ENCODE results near the gene LILRA5.

The LILRA5 gene

DNA sequence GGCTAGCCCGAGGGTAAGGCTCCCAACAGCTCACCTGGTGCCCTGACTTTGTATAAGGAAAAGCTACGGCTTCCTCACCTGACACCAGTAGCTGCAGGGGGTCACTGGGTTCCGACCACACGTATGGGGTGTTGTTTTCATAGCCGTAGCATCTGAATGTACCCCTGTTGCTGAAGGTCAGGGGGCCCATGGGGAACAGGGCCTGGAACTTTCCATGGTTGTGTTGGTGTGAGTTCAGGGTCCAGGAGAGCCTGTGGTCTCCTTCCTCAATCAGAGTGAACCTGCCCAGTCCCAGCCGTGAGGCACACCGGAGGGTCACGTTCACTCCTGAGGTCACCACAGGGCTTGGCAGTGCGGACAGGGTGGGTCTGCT, 24.9 kb upstream of the LILRA5 start:
- TF ChIP-seq, protein P1, sequence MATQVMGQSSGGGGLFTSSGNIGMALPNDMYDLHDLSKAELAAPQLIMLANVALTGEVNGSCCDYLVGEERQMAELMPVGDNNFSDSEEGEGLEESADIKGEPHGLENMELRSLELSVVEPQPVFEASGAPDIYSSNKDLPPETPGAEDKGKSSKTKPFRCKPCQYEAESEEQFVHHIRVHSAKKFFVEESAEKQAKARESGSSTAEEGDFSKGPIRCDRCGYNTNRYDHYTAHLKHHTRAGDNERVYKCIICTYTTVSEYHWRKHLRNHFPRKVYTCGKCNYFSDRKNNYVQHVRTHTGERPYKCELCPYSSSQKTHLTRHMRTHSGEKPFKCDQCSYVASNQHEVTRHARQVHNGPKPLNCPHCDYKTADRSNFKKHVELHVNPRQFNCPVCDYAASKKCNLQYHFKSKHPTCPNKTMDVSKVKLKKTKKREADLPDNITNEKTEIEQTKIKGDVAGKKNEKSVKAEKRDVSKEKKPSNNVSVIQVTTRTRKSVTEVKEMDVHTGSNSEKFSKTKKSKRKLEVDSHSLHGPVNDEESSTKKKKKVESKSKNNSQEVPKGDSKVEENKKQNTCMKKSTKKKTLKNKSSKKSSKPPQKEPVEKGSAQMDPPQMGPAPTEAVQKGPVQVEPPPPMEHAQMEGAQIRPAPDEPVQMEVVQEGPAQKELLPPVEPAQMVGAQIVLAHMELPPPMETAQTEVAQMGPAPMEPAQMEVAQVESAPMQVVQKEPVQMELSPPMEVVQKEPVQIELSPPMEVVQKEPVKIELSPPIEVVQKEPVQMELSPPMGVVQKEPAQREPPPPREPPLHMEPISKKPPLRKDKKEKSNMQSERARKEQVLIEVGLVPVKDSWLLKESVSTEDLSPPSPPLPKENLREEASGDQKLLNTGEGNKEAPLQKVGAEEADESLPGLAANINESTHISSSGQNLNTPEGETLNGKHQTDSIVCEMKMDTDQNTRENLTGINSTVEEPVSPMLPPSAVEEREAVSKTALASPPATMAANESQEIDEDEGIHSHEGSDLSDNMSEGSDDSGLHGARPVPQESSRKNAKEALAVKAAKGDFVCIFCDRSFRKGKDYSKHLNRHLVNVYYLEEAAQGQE (IDR thresholded peaks at IDR 0.05; ENCODE audit: low read depth) = no peak
- TF ChIP-seq, protein P2, sequence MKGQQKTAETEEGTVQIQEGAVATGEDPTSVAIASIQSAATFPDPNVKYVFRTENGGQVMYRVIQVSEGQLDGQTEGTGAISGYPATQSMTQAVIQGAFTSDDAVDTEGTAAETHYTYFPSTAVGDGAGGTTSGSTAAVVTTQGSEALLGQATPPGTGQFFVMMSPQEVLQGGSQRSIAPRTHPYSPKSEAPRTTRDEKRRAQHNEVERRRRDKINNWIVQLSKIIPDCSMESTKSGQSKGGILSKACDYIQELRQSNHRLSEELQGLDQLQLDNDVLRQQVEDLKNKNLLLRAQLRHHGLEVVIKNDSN (IDR thresholded peaks at IDR 0.05) = no peak
- TF ChIP-seq NFIC (IDR thresholded peaks at IDR 0.05) (no peak), RAD21 (IDR thresholded peaks at IDR 0.05; ENCODE audit: low read depth) (no peak), CREB1 (IDR thresholded peaks at IDR 0.05; ENCODE audit: low read depth) (no peak), CEBPB (IDR thresholded peaks at IDR 0.05) (no peak), TEAD4 (IDR thresholded peaks at IDR 0.05) (no peak), FOXM1 (IDR thresholded peaks at IDR 0.05; ENCODE audit: borderline replicate concordance, low read depth) (no peak), EGR1 (IDR thresholded peaks at IDR 0.05) (no peak), EP300 (IDR thresholded peaks at IDR 0.05; ENCODE audit: borderline replicate concordance) (no peak), TCF12 (IDR thresholded peaks at IDR 0.05; ENCODE audit: low read depth) (no peak), ZBTB7A (IDR thresholded peaks at IDR 0.05; ENCODE audit: low read depth) (no peak), TAF1 (IDR thresholded peaks at IDR 0.05; ENCODE audit: low read depth) (no peak), YY1 (IDR thresholded peaks at IDR 0.05; ENCODE audit: low read depth) (no peak)
- TF ChIP-seq, protein P3, sequence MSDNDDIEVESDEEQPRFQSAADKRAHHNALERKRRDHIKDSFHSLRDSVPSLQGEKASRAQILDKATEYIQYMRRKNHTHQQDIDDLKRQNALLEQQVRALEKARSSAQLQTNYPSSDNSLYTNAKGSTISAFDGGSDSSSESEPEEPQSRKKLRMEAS (IDR thresholded peaks at IDR 0.05) = no peak

DNA sequence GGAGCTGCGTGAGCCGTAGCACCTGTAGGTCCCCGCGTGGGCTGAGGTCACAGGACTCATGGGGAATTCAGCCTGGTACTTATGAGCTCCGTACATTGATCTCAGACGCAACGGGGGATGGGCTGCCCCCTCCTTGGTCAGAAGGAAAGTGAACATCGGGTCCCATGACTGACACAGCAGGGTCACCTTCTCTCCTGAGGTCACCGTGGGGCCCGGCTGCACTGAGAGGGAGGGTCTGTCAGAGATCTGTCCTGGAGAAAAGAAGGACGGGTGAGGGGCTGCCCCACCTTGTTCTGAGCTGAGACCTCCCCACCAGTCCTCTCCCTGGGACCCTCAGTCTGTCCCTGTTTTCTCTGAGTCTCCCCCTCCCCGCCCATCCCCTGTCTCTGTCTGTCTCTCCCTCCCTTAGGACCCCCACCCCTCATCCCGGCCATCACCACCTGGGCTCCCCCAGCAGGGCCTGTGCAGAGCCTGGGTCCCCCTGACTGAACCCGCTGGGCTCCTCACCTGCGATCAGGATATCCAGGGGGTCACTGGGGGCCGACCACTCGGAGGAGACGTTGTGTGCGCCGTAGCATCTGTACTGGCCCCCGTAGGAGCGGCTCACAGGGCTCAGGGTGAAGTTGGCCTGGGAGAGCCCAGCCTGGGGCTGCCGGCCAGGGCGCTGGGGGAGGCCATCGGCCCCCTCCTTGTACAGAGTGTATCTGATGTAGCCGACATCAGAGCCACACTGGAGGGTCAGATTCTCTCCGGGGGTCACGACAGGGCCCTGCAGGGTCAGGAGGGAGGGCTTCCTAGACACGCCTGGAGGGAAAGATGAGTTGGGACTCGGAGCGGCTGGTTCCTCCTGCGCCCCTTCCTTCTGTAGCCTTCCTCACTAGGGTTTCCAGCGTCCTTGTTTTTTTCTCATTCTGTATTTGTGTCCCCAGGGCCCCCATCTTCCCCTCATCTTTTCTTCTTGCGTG, 24.2 kb upstream of the LILRA5 start:
- TF ChIP-seq, protein P1 (IDR thresholded peaks at IDR 0.05; ENCODE audit: low read depth) = no peak
- no peak for TF ChIP-seq FOXM1 (IDR thresholded peaks at IDR 0.05; ENCODE audit: borderline replicate concordance, low read depth)
- no peak for TF ChIP-seq NFIC (IDR thresholded peaks at IDR 0.05)
- TF ChIP-seq, protein P3 (IDR thresholded peaks at IDR 0.05) = no peak
- no peak for TF ChIP-seq TEAD4 (IDR thresholded peaks at IDR 0.05)
- TF ChIP-seq TCF12 (IDR thresholded peaks at IDR 0.05; ENCODE audit: low read depth) = no peak

DNA sequence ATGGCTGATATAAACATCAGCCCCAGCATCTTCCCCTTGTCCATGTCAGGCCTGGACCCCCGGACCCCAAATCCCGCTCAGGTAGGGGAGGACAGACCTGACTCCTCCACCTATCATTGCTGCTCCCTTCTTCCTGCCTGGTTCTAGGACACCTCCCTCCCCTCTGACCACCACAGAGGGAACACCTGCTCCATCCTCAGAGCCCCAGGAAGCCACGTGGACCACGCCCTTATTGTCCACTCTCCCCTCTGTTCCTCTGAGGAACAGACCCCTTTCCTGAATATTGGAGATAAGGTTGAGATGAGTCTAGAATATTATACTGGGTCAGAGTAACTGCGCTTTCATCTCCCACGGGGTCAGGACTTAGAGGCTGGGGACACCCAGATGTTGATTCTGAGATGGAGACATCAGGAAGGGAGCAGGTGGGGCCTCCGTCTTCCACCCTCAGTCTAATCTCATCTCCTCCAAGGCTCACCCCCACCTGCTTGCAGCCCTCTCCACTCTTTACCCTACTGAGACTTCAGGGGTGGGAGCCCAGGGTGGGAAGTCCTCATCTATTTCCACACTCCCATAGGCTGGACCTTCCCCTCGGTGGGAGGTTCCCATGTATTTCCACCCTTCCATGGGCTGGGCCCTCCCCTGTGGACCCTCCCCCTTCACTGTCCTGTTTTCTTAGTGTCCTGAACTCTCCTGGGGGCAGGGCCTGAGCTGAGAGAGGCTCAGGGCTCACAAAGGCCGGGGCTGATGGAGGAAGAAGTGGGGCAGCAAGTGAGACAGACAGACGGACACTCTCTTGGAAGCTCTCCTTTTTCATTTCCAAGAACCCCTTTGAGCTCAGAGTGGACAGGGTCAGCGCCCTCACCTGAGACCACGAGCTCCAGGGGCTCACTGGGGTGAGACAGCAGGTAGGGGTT, 23.3 kb upstream of the LILRA5 start:
- TF ChIP-seq, protein P2 (IDR thresholded peaks at IDR 0.05) = no peak
- TF ChIP-seq, protein P3 (IDR thresholded peaks at IDR 0.05) = no peak
- TF ChIP-seq ZBTB7A (IDR thresholded peaks at IDR 0.05; ENCODE audit: low read depth) = no peak
- no peak for TF ChIP-seq EP300 (IDR thresholded peaks at IDR 0.05; ENCODE audit: borderline replicate concordance)
- no peak for TF ChIP-seq FOXM1 (IDR thresholded peaks at IDR 0.05; ENCODE audit: borderline replicate concordance, low read depth)
- no peak for TF ChIP-seq TEAD4 (IDR thresholded peaks at IDR 0.05)
- no peak for TF ChIP-seq NFIC (IDR thresholded peaks at IDR 0.05)
- TF ChIP-seq RAD21 (IDR thresholded peaks at IDR 0.05; ENCODE audit: low read depth) = no peak
- no peak for TF ChIP-seq TCF12 (IDR thresholded peaks at IDR 0.05; ENCODE audit: low read depth)
- TF ChIP-seq TAF1 (IDR thresholded peaks at IDR 0.05; ENCODE audit: low read depth) = no peak
- TF ChIP-seq CEBPB (IDR thresholded peaks at IDR 0.05) = no peak
- no peak for TF ChIP-seq CREB1 (IDR thresholded peaks at IDR 0.05; ENCODE audit: low read depth)
- TF ChIP-seq, protein P1 (IDR thresholded peaks at IDR 0.05; ENCODE audit: low read depth) = no peak
- no peak for TF ChIP-seq YY1 (IDR thresholded peaks at IDR 0.05; ENCODE audit: low read depth)
- no peak for TF ChIP-seq EGR1 (IDR thresholded peaks at IDR 0.05)

Data from Ishikawa (cell line).